GM18505 (cell line): ENCODE results near the gene SYTL1.

Experiments
- ATAC-seq: cut with Tn5 transposase; IDR thresholded peaks from one replicate; pipeline ENCODE4 v1.9.1; 2021; ENCODE audit not compliant: unreplicated experiment
- POLR2A ChIP-seq: IDR thresholded peaks from 4 replicates; pipeline ENCODE4 v1.6.1; 2011; ENCODE audit warnings: borderline replicate concordance; ENCODE audit not compliant: insufficient read depth, insufficient read length; ENCODE audit errors: extremely low read depth

The SYTL1 gene

DNA sequence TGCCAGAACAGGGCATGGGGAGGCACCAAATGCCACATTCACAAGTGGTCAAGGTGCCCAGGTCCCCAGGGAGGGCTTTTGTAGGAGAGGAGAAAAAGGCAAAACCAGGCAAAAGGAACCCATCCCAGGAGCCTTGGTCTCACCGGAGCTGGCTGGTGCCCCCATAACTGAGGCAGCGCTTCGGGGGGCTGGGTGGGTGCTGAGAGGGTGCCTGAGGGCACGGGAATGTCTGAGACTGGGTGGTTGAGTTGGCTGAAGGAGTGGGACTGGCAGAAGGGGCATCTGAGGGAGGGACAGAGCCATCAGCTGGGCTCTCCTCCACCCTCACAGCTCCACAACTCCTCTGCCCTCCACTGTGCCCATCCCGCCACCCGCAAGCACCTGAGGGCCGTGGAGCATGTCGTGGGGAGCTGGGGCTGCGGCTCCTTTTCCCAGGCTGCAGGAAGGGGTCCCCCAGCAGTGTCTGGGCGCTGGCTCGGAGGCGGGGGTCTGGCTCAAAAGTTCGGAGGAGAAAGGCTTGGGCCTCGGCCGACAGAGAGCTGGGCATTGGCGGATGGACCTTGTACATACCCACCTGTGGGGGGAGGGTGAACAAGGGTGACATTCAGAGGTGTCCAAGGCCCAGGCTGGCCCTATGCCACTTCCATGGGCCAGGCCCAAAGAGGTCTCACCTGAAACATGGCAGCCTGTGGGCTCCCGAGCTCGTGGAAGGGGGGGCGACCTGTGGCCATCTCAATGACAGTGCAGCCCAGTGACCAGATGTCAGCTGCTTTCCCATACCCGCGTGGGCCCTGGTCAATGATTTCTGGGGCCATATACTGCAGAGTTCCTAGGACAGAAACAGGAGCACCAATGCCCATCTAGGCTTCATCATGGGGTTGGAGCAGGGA, 16.5 kb downstream of the SYTL1 start:
- no peak for ATAC-seq
- TF ChIP-seq POLR2A, result no peak

DNA sequence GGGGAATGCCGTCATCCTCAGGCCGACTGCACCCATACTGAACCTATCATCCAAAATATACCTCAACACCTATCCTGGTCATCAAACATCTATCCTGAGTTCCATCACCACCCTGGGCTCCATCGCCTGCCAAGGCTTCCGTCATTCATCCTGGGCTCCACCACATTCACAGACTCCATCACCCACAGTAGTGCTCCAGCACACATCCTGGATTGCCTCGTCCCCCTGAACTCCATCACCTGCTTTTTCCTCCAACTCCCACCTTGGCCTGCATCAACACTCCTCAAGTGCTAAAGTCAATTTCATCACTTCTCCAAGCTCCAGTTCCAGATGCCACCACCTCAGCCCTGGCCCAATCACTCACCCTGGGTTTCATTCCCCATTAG, 17.1 kb downstream of the SYTL1 start:
- TF ChIP-seq POLR2A, result no peak
- ATAC-seq, result no peak

DNA sequence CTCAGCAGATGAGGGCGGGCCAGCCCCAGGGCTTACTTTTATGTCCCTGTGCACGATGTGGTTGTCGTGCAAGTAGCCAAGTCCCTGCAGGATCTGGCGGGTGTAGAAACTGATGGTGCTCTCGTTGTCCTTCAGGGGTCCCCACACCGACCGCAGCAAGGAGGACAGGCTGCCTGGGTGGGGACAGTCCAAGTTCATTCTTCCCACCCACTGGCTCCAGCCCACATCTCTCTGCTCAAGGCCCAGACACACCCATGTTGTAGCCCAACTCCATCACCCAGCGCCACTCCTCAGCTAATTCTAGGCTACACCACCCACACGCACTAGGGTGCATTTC, 18.0 kb downstream of the SYTL1 start:
- no peak for ATAC-seq
- TF ChIP-seq POLR2A, result no peak

DNA sequence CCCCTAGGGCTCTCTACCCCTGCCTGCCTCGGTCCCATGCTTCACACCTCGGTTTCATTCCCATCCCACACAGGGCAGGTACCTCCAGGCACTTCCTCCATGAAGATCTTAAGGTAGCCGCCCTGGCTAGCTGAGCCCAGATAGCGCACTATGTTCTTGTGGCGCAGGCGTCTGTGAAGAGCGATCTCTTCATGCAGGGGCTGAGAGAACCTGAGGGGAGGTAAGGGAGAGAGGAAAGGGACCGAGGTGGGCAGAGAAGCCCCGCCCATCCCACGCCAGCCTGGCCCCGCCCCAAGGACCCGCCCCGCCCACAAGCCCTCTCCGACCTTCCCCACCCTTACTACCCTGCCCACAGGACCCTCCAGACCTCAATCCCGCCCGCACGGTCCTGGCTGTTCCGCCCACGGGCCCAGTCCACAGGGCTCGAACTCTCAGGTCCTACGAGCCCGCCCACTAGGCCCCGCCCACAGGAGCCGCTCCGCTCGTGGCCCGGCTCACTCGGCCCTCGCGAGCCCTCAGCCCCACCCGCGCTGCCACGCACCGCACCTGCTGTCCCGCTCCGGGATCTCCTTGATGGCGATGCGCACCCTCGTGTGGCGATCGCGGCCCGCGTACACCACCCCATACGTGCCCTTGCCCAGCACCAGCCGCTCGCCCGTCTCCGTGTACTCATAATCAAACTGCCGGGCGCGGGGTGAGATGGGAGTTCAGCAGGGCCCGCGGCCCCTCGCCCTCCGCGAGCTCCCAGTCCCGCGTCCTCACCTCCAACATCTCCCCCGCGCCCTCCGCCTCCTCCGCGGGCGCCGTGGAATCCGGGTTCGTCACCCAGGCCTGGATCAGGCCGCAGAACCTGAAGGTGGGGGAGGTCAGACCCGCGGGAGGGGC, 18.6 kb downstream of the SYTL1 start:
- no peak for ATAC-seq
- no peak for TF ChIP-seq POLR2A

DNA sequence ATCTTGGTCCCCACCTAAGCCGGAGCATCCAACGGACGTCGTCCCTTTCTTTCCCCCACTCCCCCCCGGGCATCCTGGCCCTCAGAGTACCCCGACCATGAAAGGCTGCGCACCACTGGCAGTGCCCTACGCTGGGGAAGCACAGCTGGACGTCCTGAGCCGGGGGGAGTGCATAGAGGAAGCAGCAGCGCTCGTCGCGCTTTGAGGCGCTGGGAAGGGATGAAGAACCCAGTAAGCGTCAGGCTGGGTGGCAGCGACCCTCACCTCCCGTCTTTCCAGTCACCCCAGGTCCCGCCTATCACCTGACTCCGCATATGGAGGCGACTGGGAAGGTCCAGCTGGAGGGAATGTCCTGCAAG, 19.2 kb downstream of the SYTL1 start:
- no peak for ATAC-seq
- TF ChIP-seq POLR2A, result no peak

DNA sequence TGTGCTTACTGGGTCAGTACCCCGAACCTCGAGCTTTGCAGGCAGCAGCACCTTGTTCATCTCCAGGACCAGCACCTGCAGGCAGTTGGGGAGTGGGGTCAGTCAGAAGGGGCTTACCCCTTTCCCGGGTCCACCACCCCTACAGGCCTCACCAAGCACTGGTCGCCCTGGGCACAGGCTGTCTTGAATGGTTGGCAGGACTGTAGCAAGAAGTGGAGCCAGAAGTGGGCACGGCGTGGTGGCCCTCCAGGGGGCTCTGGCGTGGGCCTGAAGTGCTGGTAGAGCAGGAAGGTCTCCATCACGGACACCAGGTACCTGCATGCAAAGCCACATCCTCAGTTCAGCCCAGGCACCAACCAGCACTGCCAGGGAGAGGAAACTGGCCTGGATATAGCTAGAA, 19.7 kb downstream of the SYTL1 start:
- ATAC-seq, result no peak
- no peak for TF ChIP-seq POLR2A

DNA sequence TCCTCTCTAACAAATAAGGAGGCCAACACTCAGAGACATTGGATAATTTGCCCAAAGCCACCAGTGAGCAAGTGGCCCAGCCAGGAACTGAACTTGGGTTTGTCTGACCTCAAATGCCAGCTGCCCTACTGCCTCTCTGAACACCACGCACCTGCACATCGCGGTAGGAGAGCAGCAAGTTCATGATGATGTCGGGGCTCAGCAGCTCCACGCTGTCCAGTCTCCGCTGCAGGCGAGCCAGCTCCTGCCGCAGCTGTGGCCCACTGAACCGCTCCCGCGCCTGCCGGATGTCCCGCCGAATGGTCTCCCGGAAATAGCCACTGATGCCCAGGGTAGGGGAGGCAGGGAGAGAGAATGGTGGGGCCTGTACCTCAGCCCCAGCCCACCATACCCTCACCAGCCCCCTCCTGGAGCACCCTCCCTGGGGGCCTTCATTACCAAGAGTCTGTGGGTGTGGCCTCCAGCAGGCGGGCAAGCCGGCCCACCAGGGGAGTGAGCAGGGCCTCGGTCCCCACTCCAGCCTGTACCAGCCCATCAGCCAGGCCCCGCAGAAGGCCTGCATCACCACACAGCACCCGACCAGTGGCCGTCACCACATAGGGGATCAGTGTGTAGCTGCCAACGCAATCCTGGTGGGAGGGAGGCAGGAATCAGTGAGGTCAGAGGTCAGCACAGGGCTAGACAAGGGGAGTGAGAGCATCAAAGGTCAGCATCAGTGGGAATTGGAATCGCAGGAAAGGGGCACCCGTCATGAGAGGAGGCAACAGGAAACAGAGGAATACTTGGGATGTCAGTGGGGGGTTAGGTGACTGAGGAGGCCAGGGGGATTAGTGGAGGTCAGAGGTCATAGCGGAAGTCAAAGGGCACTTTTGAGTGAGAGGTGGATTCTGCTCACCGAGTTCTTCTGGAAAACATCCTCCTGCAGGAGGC, 22.2 kb downstream of the SYTL1 start:
- no peak for TF ChIP-seq POLR2A
- ATAC-seq, result no peak

DNA sequence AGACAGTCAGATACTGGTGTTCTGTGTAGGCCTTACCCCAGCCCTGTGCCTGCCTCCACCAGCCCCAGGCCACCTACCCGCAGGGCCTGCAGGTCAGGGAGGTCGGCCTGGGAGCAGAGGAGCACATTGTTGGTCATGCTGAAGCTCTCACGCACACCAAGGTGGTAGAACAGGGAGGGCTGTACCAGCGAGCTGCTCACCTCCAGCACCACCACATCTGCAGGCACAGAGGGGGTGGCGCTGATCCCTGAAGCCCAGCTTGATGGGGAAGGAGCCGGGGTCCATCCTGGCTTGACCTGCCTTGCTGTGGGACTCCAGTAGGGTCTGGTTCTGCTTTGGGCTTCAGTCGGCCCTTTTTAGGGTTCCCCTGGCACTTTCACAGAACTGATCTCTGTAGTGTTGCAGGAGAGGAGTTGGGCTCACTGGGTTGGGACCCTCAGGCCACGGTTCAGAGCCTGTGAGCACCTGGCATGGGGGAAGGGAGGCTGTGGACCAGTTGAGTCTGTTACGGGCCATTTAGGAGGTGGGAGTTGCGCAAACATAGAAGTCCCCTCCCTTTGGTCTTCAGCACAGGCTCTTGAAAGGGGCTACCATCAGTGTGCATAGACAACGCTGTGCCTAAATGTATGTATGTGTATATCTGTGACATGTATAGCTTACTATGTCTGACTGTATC, 23.0 kb downstream of the SYTL1 start:
- TF ChIP-seq POLR2A, result no peak
- no peak for ATAC-seq

DNA sequence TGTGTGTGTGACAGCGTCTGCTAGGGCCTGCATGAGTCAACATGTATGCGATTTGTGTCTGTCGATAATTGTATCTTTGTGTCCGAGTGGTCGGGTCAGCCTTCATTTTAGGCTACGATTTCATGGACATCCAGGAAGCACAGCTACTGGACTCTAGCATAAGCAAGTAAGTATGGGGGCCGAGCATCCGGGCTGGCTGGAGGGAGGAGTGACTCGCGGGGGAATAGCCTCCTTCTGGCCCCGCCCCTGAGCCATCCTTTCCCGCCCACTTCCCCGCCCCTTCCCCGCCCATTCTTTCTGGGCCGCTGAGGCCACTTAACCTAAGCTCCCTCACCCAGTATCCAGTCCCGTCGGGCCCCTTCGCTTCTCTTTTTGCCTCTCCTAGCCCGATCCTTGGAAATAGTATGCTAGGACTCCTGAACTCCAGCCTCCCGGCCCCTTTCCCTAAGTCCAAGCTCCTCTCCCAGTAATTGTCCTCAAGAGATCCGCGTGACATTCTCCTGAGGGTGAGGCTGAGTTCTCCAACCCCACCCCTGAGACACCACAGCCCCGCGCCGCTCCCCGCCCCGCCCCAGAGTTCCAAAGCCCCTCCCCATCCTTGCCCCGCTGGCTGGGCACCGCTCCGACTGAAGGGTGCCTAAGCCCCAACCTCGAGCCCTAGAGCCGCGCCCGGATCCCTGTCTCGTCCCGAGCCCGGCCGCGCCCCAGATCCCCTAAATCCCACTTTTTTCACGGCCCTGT, 23.7 kb downstream of the SYTL1 start:
- peak; percentile 26 for TF ChIP-seq POLR2A
- no peak for ATAC-seq

DNA sequence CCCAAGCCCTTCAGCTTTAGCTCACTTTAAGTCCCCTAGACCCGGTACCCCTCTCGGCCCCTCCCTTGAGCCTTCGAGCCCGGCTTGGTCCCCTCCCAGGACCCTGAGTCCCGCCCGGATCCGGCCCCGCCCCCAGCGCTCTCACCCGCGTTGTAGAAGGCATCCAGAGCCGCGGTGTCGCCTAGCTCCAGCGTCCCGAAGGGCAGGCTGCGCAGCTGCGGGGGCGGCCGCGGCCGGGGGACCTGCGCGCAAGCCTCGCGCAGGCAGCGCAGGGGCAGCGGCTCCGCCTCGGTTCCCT, 24.2 kb downstream of the SYTL1 start:
- TF ChIP-seq POLR2A, result no peak
- no peak for ATAC-seq

DNA sequence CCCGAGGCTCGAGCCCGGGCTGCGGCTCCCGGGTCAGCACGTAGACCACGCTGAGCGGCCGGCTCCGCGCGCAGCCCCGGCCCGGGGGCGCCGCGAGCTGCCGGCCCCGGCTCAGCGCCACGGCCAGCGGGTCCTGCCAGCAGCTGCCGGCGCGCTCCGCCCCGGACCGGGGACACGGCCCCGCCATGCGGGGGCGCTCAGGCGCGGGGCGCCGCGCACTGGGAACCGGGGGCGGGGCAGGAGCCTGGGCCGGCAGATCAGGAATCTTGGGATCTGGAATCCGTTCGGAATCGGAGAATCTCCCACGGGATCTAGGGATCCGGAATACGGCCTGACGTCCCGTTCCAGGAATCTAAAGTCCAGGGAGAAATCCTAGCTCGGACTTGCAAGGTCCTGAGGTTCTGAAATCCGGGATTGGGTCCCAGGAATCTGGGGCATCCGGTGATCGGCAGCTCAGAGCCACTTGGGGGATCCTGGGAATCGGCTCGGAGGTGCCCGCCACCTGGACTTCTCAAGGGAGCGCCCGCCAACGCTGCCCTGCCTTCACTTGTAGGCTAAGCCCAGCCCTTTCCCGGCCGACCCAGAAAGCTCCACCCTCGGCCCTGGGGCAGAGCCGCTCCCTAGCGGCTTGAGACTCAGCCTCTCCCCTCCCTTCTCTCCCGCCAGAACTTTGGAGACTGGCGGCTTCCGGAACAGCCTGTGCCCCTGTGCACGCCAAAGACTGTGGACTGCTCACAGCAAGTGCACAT, 24.8 kb downstream of the SYTL1 start, which contains the start of gene MAP3K6:
Gene MAP3K6, minus strand, starts transcription at position 551 of the 749 bp plus-strand sequence. Its CDS starts 364 bp downstream, at position 187.
- TF ChIP-seq POLR2A, result no peak

More for the DNA sequence above, 24.8 kb downstream of the SYTL1 start, which contains the start of gene MAP3K6:
- no peak for ATAC-seq
